AG09309 (cell line): Measurements from ENCODE around the gene ZNF687.
A peak's percentile ranks its signal among the peaks of the same experiment; 100 is the strongest.

Experiments
- DNase-seq: peaks from one replicate; pipeline ENCODE4 v3.0.0-alpha.2; 2010; ENCODE audit warnings: low read depth
- H3K4me3 ChIP-seq: 2 replicates; pipeline ENCODE4 v1.5.1; 2011; ENCODE audit warnings: mild to moderate bottlenecking, low read depth, low read length, moderate library complexity; ENCODE audit not compliant: control insufficient read depth
- TF ChIP-seq, protein P1 (sequence below): IDR thresholded peaks from 2 replicates; pipeline ENCODE4 v1.5.1; 2011; ENCODE audit warnings: mild to moderate bottlenecking, low read depth, low read length, inconsistent platforms; ENCODE audit not compliant: insufficient read depth, control insufficient read depth; ENCODE audit errors: missing control alignments

ZNF687 gene

GRCh38 chr1:151246786-151247185 is 35.3 kb upstream of the ZNF687 start:
- no peak overlapping the region for H3K4me3 ChIP-seq
- TF ChIP-seq, protein P1, sequence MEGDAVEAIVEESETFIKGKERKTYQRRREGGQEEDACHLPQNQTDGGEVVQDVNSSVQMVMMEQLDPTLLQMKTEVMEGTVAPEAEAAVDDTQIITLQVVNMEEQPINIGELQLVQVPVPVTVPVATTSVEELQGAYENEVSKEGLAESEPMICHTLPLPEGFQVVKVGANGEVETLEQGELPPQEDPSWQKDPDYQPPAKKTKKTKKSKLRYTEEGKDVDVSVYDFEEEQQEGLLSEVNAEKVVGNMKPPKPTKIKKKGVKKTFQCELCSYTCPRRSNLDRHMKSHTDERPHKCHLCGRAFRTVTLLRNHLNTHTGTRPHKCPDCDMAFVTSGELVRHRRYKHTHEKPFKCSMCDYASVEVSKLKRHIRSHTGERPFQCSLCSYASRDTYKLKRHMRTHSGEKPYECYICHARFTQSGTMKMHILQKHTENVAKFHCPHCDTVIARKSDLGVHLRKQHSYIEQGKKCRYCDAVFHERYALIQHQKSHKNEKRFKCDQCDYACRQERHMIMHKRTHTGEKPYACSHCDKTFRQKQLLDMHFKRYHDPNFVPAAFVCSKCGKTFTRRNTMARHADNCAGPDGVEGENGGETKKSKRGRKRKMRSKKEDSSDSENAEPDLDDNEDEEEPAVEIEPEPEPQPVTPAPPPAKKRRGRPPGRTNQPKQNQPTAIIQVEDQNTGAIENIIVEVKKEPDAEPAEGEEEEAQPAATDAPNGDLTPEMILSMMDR, result no peak
- no peak for DNase-seq

GRCh38 chr1:151251656-151252470 is 30.2 kb upstream of the ZNF687 start:
- DNase-seq, result peak; percentile 43
- H3K4me3 ChIP-seq, result no peak overlapping the region
- TF ChIP-seq, protein P1, result peak; percentile 80

DNA sequence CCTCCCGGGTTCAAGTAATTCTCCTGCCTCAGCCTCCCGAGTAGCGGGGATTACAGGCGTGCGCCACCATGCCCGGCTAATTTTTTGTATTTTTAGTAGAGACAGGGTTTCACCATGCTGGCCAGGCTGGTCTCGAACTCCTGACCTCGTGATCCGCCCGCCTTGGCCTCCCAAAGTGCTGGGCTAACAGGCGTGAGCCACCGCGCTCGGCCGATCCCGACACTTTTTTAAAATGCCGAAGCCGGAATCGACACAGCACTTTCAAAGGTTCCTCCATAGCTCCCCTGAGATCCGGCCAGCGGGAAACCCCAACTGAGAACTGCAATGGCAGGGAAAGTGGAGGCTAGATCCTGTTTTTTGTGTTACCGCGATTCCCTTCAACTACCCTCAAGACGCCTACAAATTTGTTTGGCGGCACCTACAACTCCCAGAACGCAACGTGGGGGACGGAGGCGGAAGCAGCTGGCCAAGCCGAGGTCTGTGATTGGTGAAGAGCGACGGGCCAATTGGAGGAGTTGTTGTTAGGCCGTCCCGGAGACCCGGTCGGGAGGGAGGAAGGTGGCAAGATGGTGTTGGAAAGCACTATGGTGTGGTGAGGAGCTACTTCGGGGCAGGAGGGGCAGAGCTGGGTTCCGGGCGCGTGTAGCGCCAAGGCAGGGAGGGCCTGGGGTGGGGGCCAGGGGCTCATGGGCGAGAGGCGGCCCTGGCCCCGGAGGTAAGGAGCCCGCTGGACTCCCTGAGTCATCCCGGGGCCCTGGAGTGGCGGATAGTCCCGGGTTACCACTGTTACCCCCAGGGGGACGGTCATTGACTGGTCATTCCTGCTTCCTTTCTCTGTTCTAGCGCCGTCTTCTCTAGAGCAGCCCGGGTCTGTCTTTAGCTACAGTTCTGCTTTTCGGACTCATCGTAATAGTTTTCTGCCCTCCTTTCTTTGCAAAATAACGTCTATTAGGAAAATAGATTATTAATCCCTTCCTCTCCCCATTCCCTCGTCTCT is 27.6 kb upstream of the ZNF687 start, which contains the start of gene PSMD4:
PSMD4 (plus strand) TSS at position 518 of the 997 bp plus-strand sequence; CDS start at position 567, 49 bp downstream.
- DNase-seq, result peak; percentile 86
- H3K4me3 ChIP-seq, result peak within 1 kb of the TSS; percentile 84
- TF ChIP-seq, protein P1, result no peak

GRCh38 chr1:151255381-151255780 is 26.7 kb upstream of the ZNF687 start:
- TF ChIP-seq, protein P1, result no peak
- no peak for DNase-seq
- peak overlapping the region; percentile 84 for H3K4me3 ChIP-seq

GRCh38 chr1:151259351-151259750 is 22.7 kb upstream of the ZNF687 start:
- no peak for DNase-seq
- no peak overlapping the region for H3K4me3 ChIP-seq
- TF ChIP-seq, protein P1, result no peak

GRCh38 chr1:151265446-151266236 is 16.5 kb upstream of the ZNF687 start:
- DNase-seq, result no peak
- no peak overlapping the region for H3K4me3 ChIP-seq
- TF ChIP-seq, protein P1, result no peak
